ENCODE data around the gene TBX6.

DNA sequence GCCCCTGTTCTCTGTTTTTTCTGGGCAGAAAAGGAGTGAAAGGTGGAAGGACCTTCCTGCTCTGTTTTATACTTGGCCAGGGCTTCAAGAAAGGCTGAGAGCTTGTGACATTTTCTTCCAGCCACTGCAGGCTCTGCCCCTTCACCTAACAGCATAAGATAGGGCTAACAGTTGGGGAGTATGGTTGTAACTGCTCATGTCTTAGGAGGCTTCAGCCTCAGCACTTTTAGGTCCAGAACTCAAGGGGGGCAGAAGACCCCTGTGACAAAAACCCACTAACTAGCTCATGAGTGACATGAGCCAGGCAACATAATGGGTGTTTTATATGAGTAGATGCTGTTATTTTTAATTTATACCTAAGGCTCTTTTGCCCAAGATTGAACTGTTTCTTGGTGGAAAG is 21.2 kb downstream of the TBX6 start:
- TF ChIP-seq, protein P1, sequence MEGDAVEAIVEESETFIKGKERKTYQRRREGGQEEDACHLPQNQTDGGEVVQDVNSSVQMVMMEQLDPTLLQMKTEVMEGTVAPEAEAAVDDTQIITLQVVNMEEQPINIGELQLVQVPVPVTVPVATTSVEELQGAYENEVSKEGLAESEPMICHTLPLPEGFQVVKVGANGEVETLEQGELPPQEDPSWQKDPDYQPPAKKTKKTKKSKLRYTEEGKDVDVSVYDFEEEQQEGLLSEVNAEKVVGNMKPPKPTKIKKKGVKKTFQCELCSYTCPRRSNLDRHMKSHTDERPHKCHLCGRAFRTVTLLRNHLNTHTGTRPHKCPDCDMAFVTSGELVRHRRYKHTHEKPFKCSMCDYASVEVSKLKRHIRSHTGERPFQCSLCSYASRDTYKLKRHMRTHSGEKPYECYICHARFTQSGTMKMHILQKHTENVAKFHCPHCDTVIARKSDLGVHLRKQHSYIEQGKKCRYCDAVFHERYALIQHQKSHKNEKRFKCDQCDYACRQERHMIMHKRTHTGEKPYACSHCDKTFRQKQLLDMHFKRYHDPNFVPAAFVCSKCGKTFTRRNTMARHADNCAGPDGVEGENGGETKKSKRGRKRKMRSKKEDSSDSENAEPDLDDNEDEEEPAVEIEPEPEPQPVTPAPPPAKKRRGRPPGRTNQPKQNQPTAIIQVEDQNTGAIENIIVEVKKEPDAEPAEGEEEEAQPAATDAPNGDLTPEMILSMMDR (IDR thresholded peaks at IDR 0.05): no peak
- TF ChIP-seq POLR2A (IDR thresholded peaks at IDR 0.05): no peak

All from body of pancreas (tissue), 4 donors.